HG03378 (cell line): Measurements from ENCODE around the gene PALS1.

Experiments
- ATAC-seq: cut with Tn5 transposase; IDR thresholded peaks from one replicate; pipeline ENCODE4 v1.9.1; 2021; ENCODE audit warnings: mild to moderate bottlenecking, moderate library complexity; ENCODE audit not compliant: unreplicated experiment

PALS1 gene

DNA sequence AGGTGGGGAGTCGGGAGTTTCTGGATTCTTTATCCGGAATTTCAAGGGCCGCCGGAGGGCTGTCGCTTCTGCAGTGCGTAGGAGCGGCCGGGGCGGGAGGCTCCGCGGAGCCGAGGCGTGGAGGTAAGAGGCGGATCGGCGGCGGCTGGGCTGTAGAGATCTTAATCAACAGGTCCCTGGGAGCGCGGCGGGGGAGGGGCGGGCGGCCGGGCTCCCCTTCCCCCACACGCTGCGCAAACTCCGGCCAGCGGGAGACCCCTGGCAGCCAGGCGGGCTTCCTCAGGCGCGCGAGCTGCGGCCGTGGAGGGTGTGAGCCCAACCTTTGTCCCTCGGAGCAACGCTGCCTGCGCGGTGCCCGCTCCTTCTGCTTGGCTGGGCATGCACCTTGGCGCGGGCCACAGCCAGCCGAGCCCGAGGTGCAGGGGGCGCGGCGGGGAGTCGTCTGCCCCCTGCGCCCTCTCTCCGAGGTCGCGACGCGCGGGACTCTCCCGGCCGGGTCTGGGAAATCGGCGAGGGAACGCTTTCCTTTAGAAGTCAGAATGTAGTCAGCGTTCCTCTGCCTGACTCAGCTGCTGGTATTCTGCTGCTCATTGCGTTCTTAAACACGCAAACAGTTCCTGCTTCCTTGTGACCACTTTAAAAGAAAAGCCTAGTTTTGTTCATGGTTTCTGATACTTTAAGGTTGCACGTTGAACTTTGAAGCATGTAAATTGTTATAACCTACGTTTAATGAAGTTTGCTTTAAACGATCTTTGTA is at the start of gene PALS1:
TSS of gene PALS1 (plus strand) at position 25 of the 757 bp plus-strand sequence. CDS start 37,736 bp downstream, outside the sequence.
- ATAC-seq, result peak; percentile 39

- no peak for ATAC-seq
Measured at GRCh38 chr14:67191768-67192290, 49.4 kb upstream of the PALS1 start.

DNA sequence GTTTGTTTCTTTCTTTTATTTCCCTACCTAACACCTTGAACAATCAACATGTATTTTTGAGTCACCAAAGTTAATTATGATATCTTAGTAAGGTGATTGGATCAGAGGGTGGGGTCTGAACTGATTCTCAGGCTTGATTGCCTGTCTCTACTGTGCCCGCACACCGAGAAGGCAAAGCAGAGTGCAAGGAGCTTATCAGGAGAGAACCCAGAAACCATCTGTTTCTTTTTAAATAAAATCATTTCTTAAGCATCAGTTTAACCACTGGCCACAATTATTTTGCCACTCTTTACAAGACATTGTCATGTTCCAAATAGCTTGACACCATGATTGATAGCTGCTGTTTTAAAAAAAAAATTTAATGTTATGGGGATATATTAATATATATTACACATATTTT is 48.9 kb upstream of the PALS1 start:
- no peak for ATAC-seq

DNA sequence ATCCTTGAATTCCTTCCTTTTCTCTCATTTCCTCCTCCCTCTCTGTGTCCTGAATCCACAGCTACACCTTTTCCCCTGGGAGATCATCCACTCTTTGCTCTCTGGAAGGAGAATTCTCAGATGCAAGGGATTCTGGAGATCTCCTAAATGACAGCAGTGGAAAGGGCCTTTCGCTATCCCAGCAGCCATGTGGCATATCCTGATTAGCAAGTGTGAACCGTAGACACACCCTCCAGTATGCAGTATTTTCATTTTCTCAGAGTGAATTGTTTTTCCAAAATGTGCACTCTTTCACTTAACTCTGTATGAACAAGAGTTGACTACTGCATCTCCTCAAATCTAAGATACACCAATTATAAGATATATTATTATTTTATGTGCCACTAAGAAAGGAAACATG is 46.0 kb upstream of the PALS1 start:
- ATAC-seq, result no peak

- ATAC-seq, result no peak
Measured at GRCh38 chr14:67199016-67199415, 42.2 kb upstream of the PALS1 start.

DNA sequence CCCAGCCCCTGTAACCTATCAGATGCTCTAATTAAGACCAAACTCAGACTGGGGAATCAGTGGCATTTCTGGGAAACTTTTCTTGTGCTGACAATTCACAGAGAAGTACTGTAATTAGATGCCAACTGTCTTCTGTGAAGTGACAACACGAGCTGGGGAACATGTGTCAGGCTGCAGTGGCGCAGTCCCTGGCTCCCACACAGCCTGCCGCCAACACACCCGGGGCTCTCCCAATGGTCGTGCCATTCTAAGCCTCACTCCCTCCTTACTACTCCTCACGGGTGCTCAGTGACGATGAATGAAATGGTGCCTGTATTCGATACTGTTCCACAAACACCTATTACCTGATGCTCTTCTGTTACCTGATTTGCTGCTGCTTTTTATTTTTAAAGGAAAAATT is 33.4 kb upstream of the PALS1 start:
- ATAC-seq, result no peak

GRCh38 chr14:67218126-67218525 is 23.1 kb upstream of the PALS1 start:
- no peak for ATAC-seq

DNA sequence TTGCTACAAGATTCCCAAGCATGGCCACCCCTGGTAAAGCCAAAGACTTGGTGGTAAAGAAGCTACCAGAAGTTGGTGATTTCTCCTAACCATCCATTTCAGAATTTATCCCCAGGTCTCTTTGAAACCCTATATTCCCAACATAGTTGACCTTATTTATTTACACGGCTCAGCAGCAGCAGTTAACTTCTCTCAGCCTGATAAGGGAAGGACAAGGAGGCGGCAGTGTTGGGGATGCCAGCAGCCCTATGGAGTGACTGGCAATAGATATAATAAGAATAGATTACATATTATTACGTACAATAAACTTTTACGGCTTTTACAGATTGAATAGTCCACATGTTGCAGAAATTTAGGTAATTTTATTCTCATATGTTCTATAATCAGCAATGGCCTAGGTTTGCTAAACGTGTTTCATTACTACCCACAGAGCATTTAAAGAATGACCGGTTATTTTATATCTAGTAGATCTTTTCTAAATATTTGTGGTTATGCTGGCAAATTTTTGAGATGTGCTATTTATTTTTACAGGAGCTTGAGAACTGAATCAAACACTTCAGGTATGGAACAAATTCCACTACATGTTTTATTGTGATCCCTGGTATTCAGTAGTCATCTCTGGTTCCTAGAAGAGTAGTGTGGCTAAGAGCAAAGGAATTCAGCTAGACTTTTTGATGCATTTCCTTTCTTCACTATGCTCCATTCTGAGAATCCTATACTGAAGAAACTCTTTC is 19.8 kb upstream of the PALS1 start:
- no peak for ATAC-seq

GRCh38 chr14:67221982-67222328 is 19.3 kb upstream of the PALS1 start:
- no peak for ATAC-seq

GRCh38 chr14:67225523-67225922 is 15.7 kb upstream of the PALS1 start:
- no peak for ATAC-seq

DNA sequence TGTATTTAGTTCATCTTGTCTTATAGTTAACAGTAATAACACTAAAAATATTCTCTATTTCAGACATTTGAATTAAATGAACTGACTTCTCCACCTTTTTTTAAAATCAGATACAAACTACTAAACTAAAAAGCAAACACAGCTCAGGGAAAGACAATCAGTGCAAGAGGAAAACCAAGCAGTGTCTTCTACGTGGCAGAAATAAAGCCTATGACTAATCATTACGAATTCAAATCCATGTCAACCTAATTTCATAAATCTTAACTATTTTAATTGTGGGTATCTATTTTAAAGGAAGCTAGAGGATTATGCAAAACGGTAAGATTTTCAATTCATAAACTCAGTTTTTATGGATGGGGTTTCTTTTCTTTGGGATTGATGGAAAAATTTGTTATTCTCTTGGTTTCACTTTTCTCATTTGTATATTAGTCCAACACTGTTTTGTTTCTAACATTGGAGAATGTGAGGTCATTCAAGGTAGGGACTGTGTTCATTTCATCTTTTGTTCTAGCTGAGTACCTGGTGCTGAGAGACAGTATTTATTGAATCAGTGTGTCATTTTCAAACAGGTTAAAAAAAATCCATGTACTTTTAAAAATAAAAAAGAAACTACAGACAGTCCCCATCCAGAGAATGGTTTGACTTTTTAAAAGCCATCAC is 12.8 kb upstream of the PALS1 start:
- no peak for ATAC-seq

- ATAC-seq, result no peak
Measured at GRCh38 chr14:67232066-67232465, 9.2 kb upstream of the PALS1 start.

GRCh38 chr14:67232621-67233020 is 8.6 kb upstream of the PALS1 start:
- ATAC-seq, result no peak

DNA sequence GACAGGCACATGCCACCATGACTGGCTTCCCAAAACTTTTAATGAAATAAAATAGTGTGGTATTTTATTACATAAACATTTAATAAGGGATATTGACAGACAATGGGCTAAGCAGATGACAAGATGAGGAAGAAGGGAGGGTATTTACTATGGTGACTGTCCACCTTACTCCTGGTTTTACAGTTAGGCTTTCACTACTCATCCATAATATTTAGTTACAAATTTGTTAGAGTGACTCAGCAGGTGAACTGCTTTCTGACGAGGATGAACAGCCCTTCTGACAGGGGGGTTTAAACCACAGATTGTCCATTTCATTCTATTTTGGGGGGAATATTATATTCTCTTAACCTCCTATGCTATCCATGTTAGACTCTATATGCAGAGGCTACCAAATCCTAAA is 3.6 kb upstream of the PALS1 start:
- no peak for ATAC-seq

- ATAC-seq, result no peak
Measured at GRCh38 chr14:67239582-67239981, 1.7 kb upstream of the PALS1 start.

DNA sequence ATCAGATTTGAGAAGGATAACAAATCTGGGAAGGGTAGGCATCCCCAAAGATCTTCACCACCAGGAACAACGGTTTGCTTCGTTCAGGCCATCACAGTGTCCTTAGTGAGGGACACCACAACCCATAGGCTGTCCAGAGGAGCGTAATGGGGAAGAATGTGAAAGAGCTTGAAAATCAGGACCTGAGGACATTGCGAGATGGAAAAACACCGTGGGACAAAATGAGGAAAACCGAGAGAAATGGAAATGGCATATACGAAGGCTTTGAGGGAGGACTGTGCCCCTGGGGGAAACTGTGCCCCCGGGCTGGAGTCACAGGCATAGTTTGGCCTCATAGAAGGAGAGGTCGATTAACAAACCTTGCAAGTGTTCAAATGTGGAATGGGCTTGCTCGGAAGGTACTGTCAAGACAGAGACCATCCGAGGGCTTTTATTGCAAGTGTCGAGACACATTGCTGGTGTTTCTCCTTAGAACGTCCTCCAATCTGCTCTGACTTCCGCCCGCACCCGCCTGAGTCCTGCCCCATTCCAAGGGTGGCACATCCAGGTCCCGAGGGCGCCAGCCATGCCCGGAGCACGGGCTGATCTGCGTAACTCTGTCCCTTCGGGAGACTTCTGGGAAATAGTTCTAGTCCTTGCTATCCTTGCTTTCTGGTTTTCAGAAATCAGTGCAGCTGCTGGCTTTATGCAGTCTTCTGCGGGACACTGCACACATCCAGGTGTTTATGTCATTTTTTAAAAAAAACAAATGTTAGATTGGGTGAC is 885 bp upstream of the PALS1 start:
- ATAC-seq, result peak; percentile 5

- ATAC-seq, result peak; percentile 77
Measured at GRCh38 chr14:67240978-67241410, 241 bp upstream of the PALS1 start.

DNA sequence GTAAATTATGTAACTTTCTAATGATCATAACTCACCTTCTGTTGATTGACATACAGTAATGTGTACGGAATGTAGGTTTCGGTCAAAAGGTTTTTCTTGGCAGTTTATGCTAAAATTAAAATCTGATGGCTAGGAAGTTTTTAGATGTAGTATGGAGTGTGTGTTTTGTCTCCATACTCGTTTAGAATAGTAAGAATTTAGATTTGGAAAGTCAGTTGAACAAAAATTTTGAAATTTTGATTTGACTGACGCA is 859 bp downstream of the PALS1 start:
- peak; percentile 10 for ATAC-seq

- ATAC-seq, result no peak
Measured at GRCh38 chr14:67245104-67245503, 3.9 kb downstream of the PALS1 start.

DNA sequence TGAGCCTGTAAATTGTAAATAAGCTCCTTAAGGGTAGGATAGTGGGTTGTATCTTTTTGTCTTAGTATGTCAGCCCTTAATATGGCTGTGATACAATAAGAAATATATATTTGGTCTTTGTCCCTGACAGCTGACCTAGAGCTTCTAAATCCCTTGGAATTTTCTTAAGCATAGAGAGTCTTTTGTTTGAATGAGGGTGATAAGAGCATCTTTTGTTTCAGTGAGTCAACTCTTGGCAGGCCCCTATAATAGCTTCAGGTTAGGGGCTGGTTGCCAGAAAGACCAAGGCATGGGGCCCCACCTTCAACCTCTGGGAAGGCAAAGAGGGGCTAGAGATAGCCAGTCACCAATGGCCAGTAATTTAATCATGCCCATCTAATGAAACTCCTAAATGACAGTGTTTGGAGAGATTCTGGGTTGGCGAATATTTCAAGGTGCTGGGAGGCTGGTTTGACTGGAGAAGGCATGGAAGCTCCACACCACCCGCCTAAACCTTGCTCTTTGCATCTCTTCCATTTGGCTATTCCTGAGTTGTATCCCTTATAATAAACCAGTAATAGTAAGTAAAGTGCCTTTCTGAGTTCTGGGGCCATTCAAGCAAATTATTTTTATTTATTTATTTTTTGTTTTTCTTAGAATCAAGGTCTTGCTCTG is 10.5 kb downstream of the PALS1 start:
- ATAC-seq, result no peak
